ENCODE data around the gene PDE4B.

DNA sequence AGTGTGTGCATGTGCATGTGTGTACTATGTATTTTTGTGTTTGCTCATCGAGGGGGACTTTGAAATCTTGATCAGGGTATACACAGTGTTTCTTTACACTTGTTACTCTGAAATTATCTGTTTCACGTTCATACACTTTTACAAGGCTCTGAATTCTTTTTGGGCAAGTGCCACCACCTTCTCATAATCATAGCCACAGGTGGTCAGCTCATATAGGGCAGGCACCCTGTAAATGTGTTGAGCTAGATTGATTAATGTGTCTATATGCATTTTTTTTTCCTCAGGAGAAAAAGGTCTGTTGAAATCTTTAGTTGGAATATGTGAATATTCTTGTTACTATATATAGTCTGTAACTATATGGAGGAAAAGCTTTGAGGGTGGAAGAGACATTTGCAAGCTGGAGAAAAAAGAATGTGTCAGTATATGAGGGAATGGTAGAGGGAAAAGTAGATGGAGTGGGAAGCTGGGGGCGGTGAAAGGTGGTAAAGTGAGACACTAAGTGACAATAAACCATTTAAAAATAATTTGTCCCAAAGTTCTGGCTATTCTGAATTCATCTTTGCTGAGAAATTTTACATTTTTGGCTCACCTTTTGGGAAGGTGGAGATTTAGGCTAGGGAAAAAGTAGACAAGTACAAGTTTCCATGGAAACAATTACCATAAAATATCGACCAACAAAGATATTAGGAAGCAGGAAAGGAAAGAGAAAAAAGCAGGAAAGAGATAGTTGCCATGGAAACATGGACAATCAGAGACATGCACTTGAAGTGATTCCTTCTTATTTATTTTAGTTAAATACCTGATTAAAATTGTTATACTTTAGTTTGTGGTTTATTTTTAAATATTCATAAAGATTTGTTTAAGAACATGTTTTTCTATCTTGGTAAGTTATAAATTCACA, 277.5 kb downstream of the PDE4B start:
- no peak for TF ChIP-seq POLR2A (IDR thresholded peaks at IDR 0.05)
- TF ChIP-seq, protein P1, sequence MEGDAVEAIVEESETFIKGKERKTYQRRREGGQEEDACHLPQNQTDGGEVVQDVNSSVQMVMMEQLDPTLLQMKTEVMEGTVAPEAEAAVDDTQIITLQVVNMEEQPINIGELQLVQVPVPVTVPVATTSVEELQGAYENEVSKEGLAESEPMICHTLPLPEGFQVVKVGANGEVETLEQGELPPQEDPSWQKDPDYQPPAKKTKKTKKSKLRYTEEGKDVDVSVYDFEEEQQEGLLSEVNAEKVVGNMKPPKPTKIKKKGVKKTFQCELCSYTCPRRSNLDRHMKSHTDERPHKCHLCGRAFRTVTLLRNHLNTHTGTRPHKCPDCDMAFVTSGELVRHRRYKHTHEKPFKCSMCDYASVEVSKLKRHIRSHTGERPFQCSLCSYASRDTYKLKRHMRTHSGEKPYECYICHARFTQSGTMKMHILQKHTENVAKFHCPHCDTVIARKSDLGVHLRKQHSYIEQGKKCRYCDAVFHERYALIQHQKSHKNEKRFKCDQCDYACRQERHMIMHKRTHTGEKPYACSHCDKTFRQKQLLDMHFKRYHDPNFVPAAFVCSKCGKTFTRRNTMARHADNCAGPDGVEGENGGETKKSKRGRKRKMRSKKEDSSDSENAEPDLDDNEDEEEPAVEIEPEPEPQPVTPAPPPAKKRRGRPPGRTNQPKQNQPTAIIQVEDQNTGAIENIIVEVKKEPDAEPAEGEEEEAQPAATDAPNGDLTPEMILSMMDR (IDR thresholded peaks at IDR 0.05), result no peak
- no peak for TF ChIP-seq POLR2AphosphoS5 (IDR thresholded peaks at IDR 0.05)
